PC-9 (cell line): ENCODE measurements around the gene CCDC12.

Experiments used
- CTCF ChIP-seq: fragments of 200-600 bp; sonication (generic); conservative IDR thresholded peaks from 2 replicates; pipeline ENCODE4 v1.6.1; 2017; ENCODE audit warnings: mixed run types, antibody characterized with exemption, mild to moderate bottlenecking, moderate library complexity
- EZH2 ChIP-seq: fragments of 200-600 bp; sonication (generic); IDR thresholded peaks from 2 replicates; pipeline ENCODE4 v1.8.0; 2017; ENCODE audit warnings: antibody characterized with exemption, low read depth

- TF ChIP-seq EZH2 = no peak
- TF ChIP-seq CTCF = no peak
Measured at GRCh38 chr3:46984591-46985459, 8.3 kb upstream of the CCDC12 start.
